BLaER1 treated with 17β-estradiol and CSF1 and Interleukin-3, amounts not matched to agents 10 nM and 100 nM (cell line): ENCODE results near the gene CXXC5.

Source experiments
- H3K27ac ChIP-seq, 11 experiments: shearing (Covaris generic); formaldehyde crosslinking; 2 replicates each; pipeline ENCODE4 v1.8.1; 2022
- H3K27me3 ChIP-seq, 11 experiments: shearing (Covaris generic); formaldehyde crosslinking; 2 replicates each; pipeline ENCODE4 v1.8.1; 2022
- H3K36me3 ChIP-seq, 11 experiments: shearing (Covaris generic); formaldehyde crosslinking; 2 replicates each; pipeline ENCODE4 v1.8.1; 2022
- H3K4me1 ChIP-seq, 10 experiments: shearing (Covaris generic); formaldehyde crosslinking; 2 replicates each; pipeline ENCODE4 v1.8.1; 2022
- H3K4me2 ChIP-seq, 11 experiments: shearing (Covaris generic); formaldehyde crosslinking; 2 replicates each; pipeline ENCODE4 v1.8.1; 2022
- H3K4me3 ChIP-seq, 10 experiments: shearing (Covaris generic); formaldehyde crosslinking; 2 replicates each; pipeline ENCODE4 v1.8.1; 2022
- H3K9ac ChIP-seq, 11 experiments: shearing (Covaris generic); formaldehyde crosslinking; 2 replicates each; pipeline ENCODE4 v1.8.1; 2022
- H3K9me3 ChIP-seq, 11 experiments: shearing (Covaris generic); formaldehyde crosslinking; replicated peaks in 1 of 11; 2 replicates each; pipeline ENCODE4 v1.8.1; 2022
- H4K20me1 ChIP-seq, 11 experiments: shearing (Covaris generic); formaldehyde crosslinking; 2 replicates each; pipeline ENCODE4 v1.8.1; 2022
- Cebpa-rat ChIP-seq, 11 experiments: shearing (Covaris generic); IDR thresholded peaks; 2 replicates each; pipeline ENCODE4 v1.8.1; 2022

CXXC5 gene

DNA sequence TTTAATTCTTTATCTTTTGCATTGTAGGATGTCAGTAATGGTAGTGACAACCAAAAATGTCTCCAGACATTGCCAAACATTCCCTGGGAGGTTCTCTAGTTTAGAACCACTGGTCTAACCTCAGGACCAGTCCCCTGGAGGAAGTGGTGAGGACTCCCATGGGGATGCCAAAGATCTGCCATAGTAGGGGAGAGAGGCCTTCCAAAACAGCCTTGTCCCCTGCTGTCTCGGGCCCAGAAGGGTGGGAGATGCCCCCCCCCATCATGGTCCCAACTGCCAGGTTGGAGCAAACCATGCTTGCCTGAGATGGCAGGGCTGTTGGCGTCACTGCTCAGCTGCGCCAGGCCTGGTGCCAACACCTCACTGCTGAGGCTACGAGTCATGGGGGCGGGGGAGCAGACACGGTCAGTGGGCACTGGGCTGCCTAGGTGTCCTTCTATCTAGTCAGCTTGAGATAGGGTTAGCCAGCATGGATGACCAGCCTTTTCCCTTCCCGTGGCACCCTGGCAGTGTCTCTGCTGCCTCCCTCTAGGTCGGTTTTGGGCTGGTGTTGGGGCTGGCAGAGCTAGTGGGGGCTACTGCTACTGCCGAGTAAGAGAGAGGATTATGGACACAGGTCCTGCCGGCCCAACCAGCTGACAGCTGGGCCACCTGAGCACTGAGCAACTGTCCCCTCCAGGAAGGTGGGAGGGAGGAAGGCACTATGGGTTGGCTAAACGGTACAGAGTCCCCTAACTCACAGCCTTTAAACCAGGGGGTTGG lies 8.3 kb upstream of the CXXC5 start:
- Histone ChIP-seq H3K4me3 (peak overlapping the region in 7 of 10 experiments; percentile 39 to 58 (median 49); a peak in 7 of 20 replicates), H3K36me3 (no peaks in the 10 kb centered on the region), H3K4me2 (peak overlapping the region; percentile 86 to 99 (median 95)), H3K9ac (peak overlapping the region in 8 of 11 experiments; percentile 4 to 76 (median 74); a peak in 14 of 22 replicates), H3K9me3 (no peaks in the 10 kb centered on the region), H3K4me1 (peaks cover 96 to 99% (median 98%) of the 10 kb centered on the region in 10 experiments), H3K27me3 (no peaks in the 10 kb centered on the region), H3K27ac (peak overlapping the region in 8 of 11 experiments; percentile 69 to 80 (median 76); a peak in 16 of 22 replicates), H4K20me1 (peaks cover 20 to 75% (median 45%) of the 10 kb centered on the region in 11 experiments; a peak in 20 of 22 replicates)
- TF ChIP-seq Cebpa-rat (IDR thresholded peaks at IDR 0.05), result peak in 1 of 11 experiments; percentile 35; a peak in 1 of 22 replicates

DNA sequence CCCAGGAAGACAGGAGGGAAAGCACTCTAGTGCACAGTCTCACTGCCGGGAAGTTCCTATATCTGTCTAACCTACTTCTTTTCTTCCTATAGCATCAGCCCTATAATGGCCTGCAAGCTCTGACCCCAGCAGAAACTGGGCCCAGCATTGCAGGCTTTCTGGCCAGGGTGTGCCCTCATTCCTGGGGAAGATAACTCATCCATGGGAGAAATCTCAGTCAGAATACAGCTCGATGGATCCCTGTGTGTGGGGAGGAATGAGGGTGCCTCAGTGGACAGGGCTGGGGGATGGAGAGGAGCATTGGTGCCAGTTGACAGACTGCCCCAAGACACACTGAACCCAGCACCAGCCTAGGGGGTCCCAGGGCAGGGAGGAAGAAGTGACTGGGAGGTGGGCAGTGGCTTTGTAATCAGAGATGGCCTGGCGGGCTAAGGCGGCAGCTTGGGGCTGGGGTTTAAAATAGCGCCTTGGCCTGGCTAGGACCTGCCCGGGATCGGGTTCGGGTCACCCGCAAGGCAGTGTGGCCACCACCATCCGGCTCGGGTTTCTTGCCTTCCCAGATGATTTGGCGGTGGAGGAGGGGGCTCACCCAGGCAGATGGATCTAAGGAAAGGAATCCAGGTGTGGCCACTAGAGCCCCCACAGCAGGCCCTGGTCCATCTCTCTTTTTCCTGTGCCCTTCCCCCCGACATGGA lies 7.6 kb upstream of the CXXC5 start:
- Histone ChIP-seq H3K4me3 (no peak overlapping the region), H3K36me3 (no peaks in the 10 kb centered on the region), H3K27ac (peak overlapping the region in 7 of 11 experiments; percentile 33 to 80 (median 75); a peak in 13 of 22 replicates), H3K4me2 (peak overlapping the region; percentile 86 to 99 (median 95)), H3K27me3 (no peaks in the 10 kb centered on the region), H3K9ac (peak overlapping the region in 5 of 11 experiments; percentile 46 to 76 (median 72); a peak in 4 of 22 replicates), H3K4me1 (peaks cover 96 to 99% (median 98%) of the 10 kb centered on the region in 10 experiments), H3K9me3 (no peaks in the 10 kb centered on the region), H4K20me1 (peaks cover 13 to 73% (median 39%) of the 10 kb centered on the region in 11 experiments; a peak in 19 of 22 replicates)
- TF ChIP-seq Cebpa-rat (IDR thresholded peaks at IDR 0.05), result no peak

DNA sequence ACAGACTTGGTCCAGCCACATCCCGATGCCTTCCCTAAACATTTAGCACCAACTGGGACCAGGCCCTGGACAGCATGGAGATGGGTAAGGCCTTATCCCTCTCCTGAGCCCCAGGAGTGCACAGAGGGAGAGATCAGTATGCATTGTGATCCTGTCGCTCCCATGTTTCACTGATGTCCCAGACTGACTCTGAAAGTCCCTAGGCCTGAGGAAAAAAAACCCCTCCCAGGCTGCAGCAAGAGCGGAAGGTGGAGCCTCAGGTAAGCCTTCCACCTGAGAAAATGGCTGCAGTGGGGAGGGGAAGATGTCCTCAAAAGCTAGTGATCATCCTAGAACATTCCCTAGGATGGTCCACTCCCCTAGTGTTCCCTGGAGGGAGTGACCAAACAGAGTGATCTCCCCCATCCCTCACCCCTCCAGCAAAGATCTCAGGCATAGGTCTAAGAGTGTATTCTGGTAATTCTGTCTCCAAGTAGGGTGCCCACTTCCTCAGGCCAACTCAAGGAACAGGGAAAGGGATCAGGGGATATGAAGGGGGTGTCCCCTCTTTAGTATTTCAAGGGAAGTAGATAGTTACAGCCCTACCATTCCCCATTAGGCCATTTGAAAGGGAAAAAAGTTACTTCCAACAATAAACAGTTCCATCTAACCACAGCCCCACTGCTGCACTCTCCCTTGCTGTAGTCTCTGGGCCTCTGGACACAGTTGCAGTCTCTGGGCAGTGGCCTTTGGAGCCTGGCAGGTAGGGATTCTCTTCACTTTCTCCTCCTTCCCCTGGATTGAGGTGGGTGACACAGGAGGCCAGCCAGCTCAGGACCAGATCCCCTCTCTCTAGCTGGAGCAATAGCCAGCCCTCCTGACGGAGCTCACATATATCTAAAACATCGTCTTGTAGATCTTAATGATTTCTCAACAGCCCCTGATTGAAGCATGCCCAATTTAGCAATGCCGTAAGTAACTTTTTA lies 6.8 kb upstream of the CXXC5 start:
- H3K4me2 ChIP-seq, result peak overlapping the region; percentile 86 to 99 (median 95)
- no peaks in the 10 kb centered on the region for H3K36me3 ChIP-seq
- H4K20me1 ChIP-seq, result peaks cover 6 to 72% (median 34%) of the 10 kb centered on the region in 11 experiments; a peak in 18 of 22 replicates
- H3K9me3 ChIP-seq, result no peaks in the 10 kb centered on the region
- H3K27me3 ChIP-seq, result peaks cover 0 to 6% (median 0%) of the 10 kb centered on the region in 11 experiments; a peak in 2 of 22 replicates
- H3K9ac ChIP-seq, result peak overlapping the region in 3 of 11 experiments; percentile 2 to 30 (median 14); a peak in 2 of 22 replicates
- peaks cover 96 to 99% (median 98%) of the 10 kb centered on the region in 10 experiments for H3K4me1 ChIP-seq
- H3K4me3 ChIP-seq, result no peak overlapping the region
- no peak overlapping the region for H3K27ac ChIP-seq
- TF ChIP-seq Cebpa-rat (IDR thresholded peaks at IDR 0.05), result no peak

DNA sequence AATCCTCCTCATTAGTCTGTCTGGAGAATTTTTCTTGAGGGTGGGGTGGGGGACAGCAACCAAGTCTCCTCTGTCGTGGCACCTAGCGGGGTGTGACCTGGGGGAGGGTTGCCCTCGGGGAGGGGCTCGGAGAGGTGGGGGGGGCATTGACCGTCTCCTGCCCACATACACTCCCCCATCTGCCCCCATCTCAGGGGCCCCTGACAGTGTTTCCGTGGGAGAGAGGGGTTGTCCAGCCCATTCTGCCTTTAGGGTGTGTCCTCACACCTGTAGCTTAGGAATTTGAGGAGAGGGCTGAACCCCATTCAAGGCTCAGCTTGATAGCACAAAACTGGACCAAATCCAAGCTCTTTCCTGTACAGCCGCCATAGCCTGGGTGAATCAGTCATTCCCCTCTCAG lies 5.9 kb upstream of the CXXC5 start:
- TF ChIP-seq Cebpa-rat (IDR thresholded peaks at IDR 0.05), result no peak
- peak overlapping the region in 3 of 11 experiments; percentile 48 to 61 (median 52); a peak in 3 of 22 replicates for H3K9ac ChIP-seq
- no peak overlapping the region for H3K4me3 ChIP-seq
- H3K4me1 ChIP-seq, result peaks cover 97 to 99% (median 99%) of the 10 kb centered on the region in 10 experiments
- peak overlapping the region; percentile 86 to 99 (median 95) for H3K4me2 ChIP-seq
- peaks cover 0 to 7% (median 0%) of the 10 kb centered on the region in 11 experiments; a peak in 2 of 22 replicates for H3K27me3 ChIP-seq
- no peaks in the 10 kb centered on the region for H3K36me3 ChIP-seq
- no peaks in the 10 kb centered on the region for H3K9me3 ChIP-seq
- peak overlapping the region in 4 of 11 experiments; percentile 36 to 63 (median 52); a peak in 4 of 22 replicates for H3K27ac ChIP-seq
- peaks cover 0 to 72% (median 33%) of the 10 kb centered on the region in 11 experiments; a peak in 17 of 22 replicates for H4K20me1 ChIP-seq

DNA sequence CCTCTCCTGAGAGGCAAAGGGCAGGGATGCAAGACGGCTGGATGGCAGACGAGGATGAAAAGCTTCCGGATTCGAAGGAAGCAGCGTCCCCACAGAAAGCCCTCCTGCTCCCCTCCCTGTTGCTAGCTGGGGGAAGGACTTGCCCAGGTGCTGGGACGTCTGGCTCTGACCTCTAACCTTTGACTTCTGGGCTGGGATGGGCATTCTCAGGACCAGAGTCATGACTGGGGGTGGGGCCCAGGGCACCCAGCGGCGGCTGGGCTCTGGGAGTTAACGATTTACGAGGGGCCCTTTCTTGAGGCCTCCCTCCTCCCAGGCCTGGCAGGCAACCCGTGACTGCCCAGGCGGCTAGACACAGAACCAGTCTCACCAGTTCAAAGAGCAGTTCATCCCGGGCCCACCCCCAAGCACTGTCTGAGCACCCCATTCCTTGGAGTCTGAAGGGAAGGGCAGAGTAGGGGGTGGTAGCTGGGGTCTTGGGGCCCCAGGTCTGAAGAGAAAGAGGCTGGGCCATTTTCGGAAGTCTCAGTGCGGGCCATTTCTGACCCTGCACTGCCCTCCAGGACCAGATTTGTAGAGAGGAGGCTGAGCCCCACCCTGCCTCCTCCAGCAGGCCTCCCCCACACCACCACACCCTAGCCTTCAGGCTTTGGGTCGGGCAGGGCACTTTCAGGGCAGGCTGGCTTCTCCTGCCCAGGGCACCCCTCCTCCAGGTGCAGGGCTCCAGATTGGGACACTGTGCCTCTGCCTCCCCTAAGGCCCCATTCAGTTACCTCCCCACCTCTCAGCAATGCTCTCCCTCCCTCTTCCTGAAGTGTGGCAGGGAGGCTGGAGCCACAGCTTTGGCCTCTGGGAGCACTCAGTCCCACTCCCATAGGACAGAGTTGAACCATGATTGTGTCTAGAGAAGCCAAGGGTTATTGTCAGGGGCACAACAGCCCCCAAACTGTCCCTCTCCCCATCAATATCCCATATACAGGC lies 5.0 kb upstream of the CXXC5 start:
- Histone ChIP-seq H3K9ac (peak overlapping the region in 10 of 11 experiments; percentile 14 to 64 (median 40); a peak in 15 of 22 replicates), H3K4me2 (peak overlapping the region; percentile 86 to 99 (median 95)), H3K9me3 (no peaks in the 10 kb centered on the region), H3K27ac (peak overlapping the region in 9 of 11 experiments; percentile 23 to 63 (median 52); a peak in 16 of 22 replicates), H3K27me3 (peaks cover 0 to 13% (median 0%) of the 10 kb centered on the region in 11 experiments; a peak in 4 of 22 replicates), H3K36me3 (no peaks in the 10 kb centered on the region), H4K20me1 (peaks cover 0 to 71% (median 28%) of the 10 kb centered on the region in 11 experiments; a peak in 18 of 22 replicates), H3K4me1 (peaks cover 96 to 98% (median 98%) of the 10 kb centered on the region in 10 experiments), H3K4me3 (peak overlapping the region in 1 of 10 experiments; percentile 10; a peak in 1 of 20 replicates)
- no peak for TF ChIP-seq Cebpa-rat (IDR thresholded peaks at IDR 0.05)

DNA sequence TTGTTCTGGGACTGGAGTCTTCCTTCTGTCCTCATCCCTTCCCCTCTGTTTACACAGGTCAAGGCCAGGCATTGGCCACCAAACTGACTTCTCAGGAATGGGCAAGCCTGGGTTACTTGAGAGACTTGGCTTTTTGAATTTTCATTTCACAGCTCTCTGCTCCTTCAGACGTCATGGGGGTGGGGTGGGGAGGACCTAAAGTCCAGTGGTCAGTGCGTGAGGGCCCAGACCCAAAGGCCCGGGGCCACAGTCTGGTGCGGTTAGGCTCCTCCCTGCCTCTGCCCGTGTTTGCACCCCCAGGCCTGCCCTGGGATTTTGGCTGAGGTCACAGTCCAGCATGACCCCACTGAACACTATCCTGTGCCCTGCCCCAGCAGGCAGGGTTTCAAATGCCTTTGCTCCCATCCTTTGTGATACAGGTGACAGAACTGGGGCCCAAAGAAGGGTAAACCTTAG lies 4.1 kb upstream of the CXXC5 start:
- Histone ChIP-seq H4K20me1 (peaks cover 0 to 63% (median 20%) of the 10 kb centered on the region in 11 experiments; a peak in 17 of 22 replicates), H3K36me3 (no peaks in the 10 kb centered on the region), H3K4me2 (peak overlapping the region; percentile 86 to 99 (median 95)), H3K27me3 (peaks cover 0 to 13% (median 0%) of the 10 kb centered on the region in 11 experiments; a peak in 4 of 22 replicates), H3K9ac (peak overlapping the region in 4 of 11 experiments; percentile 33 to 64 (median 50); a peak in 1 of 22 replicates), H3K4me3 (no peak overlapping the region), H3K27ac (peak overlapping the region in 2 of 11 experiments; percentile 9 to 63; a peak in 3 of 22 replicates), H3K9me3 (no peaks in the 10 kb centered on the region), H3K4me1 (peaks cover 88 to 90% (median 89%) of the 10 kb centered on the region in 10 experiments)
- TF ChIP-seq Cebpa-rat (IDR thresholded peaks at IDR 0.05), result no peak
